Vein endothelial cell (primary cell): ENCODE data around the gene DCLRE1C. TPM values are rescaled to one million over a fixed set of nuclear protein-coding genes. Genes with fewer than 3 reads are reported as not detected.

ENCODE experiments used
- total RNA-seq: library from RNA; depleted of rRNA; stranded (reverse); fragments of >200 nt; gene quantifications from 2 replicates; pipeline ENCODE4 v1.2.3, GENCODE V29; 2012

Gene DCLRE1C
- total RNA-seq, result 5.6 and 11.4 TPM in 2 replicates

DNA sequence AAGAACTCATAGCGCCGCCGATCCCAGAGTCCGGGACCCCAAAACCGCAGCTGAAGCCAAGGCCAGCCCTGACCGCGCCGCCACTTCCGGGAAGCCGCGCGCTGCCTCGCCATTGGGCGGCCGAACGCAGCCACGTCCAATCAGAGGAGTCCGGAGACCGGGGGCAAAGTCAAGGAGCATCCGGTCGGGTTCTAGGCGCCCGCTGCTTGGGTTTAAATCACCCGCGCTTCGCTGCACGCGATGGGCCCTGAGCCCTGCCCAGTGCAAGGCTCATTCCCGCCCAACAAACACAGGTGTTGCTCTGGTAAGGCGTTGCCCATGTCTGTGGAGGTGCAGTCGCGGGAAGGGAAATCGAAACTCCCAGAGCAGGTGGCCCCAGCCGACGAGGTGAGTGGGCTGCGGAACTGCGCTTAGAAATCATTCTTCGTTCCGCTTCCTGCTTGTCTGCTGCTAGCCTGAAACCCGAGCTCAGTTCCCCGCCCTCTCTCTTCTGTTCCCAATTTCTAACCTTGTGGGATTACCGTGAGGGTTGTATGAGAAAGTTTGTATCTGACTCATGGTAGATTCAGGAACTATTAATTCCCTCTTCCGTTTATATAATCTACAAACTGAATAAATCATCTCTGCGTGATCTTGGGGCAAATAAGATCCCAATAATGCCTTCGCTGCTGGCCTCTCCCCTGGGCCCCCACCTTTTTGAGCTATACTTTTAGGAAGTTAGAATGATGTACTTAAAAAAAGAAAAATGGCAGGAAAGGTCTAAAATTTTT is at the start of gene DCLRE1C:
TSS of gene DCLRE1C (minus strand) at position 96 of the 770 bp plus-strand sequence. CDS start at position 10, 86 bp downstream.

DNA sequence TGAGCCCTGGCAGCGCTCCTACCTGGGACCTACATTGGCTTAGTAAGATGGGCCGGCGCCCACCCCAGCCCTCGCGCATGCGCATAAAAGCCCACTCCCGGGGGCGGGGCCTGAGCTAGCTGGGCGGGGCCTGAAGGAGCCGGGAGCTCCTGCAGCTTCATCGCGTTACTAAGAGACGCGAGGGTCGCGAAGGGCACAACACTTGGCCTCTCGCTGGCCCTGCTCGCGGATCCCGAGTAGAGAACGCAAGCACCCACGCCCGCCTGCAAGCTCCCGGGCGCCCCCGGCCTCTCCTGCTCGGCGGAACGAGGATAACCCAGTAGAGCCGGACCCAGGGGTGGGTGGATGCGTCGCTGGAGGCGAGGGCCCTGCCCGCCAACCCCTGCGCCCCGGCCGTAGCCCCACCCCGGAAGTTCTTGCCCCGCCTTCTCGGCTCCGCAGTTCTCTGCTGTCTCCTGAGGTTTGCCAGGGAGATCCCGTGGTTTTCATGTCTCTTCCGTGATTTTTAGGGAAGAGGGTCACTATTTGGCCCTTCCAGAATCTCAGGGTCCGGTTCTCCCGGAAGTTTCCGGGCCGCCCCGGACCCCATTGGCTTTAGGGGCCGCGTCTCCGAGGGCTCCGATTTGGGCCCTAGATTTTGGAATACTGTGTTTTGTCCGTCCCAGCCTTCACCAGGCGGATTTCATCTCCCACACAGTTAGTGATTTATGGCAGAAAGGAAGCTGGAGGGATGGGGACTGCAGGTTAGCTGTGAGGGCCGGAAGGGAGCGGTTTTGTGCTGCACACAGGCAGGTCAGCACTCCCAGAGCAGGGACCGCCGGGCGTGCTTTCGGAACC is 5.5 kb upstream of the DCLRE1C start, which contains the start of gene MEIG1:
TSS of gene MEIG1 (plus strand) at position 168 of the 837 bp plus-strand sequence. CDS start 7,081 bp downstream, outside the sequence.

DNA sequence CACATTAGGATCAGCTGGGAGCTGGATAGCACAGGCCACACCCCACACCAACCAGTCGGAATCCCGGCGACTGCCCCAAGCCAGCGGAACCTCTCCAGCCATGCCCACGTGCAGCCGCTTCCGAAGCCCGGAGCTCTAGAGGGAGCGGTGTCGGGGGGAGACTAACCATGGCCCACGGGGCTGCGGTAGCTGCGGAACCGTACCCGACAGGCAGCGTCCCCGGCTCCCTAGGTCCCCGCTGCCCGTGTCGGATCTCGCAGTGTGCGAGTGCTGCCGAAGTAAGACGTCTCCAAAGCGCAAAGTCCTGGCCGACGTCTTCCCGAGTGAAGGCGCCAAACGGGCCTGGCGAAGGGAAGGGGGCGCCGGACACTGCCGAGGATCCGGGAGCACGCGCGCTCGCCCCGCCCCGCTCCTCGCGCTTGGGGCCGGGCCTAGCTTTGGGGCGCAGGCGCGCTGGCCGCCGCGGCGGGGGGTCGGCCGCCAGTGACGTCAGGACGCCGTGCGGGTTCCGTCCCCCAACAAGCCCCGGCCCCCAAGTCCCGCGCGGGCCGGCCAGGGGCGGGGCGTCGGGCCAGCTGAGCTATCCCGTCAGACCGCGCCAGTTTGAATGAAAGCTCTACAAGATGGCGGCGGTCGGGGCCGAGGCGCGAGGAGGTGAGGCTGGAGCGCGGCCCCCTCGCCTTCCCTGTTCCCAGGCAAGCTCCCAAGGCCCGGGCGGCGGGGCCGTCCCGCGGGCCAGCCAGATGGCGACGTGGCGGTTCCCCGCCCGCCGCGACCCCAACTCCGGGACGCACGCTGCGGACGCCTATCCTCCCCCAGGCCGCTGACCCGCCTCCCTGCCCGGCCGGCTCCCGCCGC is 75.4 kb downstream of the DCLRE1C start, which contains the start of gene SUV39H2:
TSS of gene SUV39H2 (plus strand) at position 601 of the 858 bp plus-strand sequence. CDS start at position 624, 23 bp downstream.

Other genes starting within 250 kb of the DCLRE1C start
- gene FAM107B, start 179.2 kb downstream of the DCLRE1C start, total RNA-seq, result 159 and 174 TPM in 2 replicates
- 0.86 and 1.6 TPM in 2 replicates for gene CDNF, start 116.1 kb downstream of the DCLRE1C start, total RNA-seq
- 11.1 and 18.6 TPM in 2 replicates for gene HSPA14, start 115.8 kb downstream of the DCLRE1C start, total RNA-seq
- gene MSANTD7, start 115.8 kb downstream of the DCLRE1C start, total RNA-seq, result 17.0 and 22.2 TPM in 2 replicates
- gene SUV39H2, start 75.2 kb downstream of the DCLRE1C start, total RNA-seq, result 14.4 and 21.3 TPM in 2 replicates
- gene MEIG1, start 5.3 kb upstream of the DCLRE1C start, total RNA-seq, result not detected in 2 replicates
- gene OLAH, start 89.8 kb upstream of the DCLRE1C start, total RNA-seq, result under 0.01 TPM in 1 of 2 replicates, not detected in the other
- 0.65 and 1.9 TPM in 2 replicates for gene ACBD7, start 134.7 kb upstream of the DCLRE1C start, total RNA-seq
- 12.4 and 13.0 TPM in 2 replicates for gene RPP38, start 143.3 kb upstream of the DCLRE1C start, total RNA-seq
- 77.2 and 101 TPM in 2 replicates for gene NMT2, start 214.6 kb upstream of the DCLRE1C start, total RNA-seq